22Rv1 (cell line): ENCODE measurements around the gene CAMK2N1.

Experiments
- ZFX ChIP-seq: fragments of 450-650 bp; IDR thresholded peaks from 2 replicates; pipeline ENCODE4 v1.6.1; 2017; ENCODE audit warnings: antibody characterized with exemption, borderline replicate concordance
- TF ChIP-seq, protein P1 (sequence below): fragments of 450-650 bp; IDR thresholded peaks from 2 replicates; pipeline ENCODE4 v1.5.1; 2017; ENCODE audit warnings: mild to moderate bottlenecking

DNA sequence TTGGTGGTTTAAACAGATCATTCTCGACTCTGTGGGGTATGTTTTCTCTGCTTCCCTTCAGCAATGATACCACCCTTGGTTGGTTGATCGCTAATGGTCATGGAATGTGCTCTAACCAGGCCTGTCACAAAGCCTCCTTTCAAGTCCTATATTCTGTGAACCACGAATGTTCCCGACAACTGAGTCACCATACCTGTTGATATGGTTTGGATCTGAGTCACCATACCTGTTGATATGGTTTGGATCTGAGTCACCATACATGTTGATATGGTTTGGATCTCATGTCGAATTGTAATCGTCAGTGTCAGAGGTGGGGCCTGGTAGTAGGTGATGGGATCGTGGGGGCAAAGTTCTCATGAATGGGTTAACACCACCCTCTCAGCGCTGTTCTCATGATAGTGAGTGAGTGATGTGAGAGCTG, 10.2 kb upstream of the CAMK2N1 start:
- TF ChIP-seq, protein P1, sequence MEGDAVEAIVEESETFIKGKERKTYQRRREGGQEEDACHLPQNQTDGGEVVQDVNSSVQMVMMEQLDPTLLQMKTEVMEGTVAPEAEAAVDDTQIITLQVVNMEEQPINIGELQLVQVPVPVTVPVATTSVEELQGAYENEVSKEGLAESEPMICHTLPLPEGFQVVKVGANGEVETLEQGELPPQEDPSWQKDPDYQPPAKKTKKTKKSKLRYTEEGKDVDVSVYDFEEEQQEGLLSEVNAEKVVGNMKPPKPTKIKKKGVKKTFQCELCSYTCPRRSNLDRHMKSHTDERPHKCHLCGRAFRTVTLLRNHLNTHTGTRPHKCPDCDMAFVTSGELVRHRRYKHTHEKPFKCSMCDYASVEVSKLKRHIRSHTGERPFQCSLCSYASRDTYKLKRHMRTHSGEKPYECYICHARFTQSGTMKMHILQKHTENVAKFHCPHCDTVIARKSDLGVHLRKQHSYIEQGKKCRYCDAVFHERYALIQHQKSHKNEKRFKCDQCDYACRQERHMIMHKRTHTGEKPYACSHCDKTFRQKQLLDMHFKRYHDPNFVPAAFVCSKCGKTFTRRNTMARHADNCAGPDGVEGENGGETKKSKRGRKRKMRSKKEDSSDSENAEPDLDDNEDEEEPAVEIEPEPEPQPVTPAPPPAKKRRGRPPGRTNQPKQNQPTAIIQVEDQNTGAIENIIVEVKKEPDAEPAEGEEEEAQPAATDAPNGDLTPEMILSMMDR = no peak
- no peak for TF ChIP-seq ZFX
